NCI-H1417 (cell line): Measurements from ENCODE around the gene TLN1.

Source experiments
- DNase-seq, 3 experiments: peaks; one replicate each; lab custom pipeline; 2025; lab: John Stamatoyannopoulos, UW

The TLN1 gene, protein sequence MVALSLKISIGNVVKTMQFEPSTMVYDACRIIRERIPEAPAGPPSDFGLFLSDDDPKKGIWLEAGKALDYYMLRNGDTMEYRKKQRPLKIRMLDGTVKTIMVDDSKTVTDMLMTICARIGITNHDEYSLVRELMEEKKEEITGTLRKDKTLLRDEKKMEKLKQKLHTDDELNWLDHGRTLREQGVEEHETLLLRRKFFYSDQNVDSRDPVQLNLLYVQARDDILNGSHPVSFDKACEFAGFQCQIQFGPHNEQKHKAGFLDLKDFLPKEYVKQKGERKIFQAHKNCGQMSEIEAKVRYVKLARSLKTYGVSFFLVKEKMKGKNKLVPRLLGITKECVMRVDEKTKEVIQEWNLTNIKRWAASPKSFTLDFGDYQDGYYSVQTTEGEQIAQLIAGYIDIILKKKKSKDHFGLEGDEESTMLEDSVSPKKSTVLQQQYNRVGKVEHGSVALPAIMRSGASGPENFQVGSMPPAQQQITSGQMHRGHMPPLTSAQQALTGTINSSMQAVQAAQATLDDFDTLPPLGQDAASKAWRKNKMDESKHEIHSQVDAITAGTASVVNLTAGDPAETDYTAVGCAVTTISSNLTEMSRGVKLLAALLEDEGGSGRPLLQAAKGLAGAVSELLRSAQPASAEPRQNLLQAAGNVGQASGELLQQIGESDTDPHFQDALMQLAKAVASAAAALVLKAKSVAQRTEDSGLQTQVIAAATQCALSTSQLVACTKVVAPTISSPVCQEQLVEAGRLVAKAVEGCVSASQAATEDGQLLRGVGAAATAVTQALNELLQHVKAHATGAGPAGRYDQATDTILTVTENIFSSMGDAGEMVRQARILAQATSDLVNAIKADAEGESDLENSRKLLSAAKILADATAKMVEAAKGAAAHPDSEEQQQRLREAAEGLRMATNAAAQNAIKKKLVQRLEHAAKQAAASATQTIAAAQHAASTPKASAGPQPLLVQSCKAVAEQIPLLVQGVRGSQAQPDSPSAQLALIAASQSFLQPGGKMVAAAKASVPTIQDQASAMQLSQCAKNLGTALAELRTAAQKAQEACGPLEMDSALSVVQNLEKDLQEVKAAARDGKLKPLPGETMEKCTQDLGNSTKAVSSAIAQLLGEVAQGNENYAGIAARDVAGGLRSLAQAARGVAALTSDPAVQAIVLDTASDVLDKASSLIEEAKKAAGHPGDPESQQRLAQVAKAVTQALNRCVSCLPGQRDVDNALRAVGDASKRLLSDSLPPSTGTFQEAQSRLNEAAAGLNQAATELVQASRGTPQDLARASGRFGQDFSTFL (N-terminal part only)

DNA sequence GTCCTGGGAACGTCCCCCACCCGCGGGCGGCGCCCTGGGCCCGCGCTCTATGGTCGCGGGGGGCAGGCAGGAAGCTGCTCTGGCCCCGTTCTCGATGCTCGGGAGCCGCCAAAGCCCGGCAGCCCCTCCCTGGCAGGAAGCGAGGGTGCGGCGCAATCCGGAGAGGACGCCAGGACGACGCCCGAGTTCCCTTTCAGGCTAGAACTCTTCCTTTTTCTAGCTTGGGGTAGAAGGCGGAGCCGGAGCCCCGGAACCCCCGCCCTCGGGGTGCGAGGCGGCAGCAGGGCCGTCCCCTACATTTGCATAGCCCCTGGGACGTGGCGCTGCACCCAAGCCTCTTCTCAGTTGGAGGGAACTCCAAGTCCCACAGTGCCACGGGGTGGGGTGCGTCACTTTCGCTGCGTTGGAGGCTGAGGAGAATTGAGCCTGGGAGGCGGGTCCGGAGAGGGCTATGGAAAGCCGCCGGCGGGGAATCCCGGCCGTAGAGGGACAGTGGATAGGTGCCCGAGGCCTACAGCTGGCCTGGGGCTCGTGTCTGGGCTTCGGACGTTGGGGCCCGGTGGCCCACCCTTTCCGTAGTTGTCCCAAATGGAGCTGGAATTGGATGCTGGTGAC lies at the start of gene TLN1, which contains the start of gene CREB3:
Gene TLN1 (minus strand): TSS at position 11 of the 615 bp plus-strand sequence. CDS start 6,501 bp downstream, outside the sequence.
Gene CREB3 (plus strand): TSS at position 482 of the 615 bp plus-strand sequence. CDS start 107 bp downstream, at position 589.
- peak; percentile 95 to 98 (median 97) for DNase-seq

DNA sequence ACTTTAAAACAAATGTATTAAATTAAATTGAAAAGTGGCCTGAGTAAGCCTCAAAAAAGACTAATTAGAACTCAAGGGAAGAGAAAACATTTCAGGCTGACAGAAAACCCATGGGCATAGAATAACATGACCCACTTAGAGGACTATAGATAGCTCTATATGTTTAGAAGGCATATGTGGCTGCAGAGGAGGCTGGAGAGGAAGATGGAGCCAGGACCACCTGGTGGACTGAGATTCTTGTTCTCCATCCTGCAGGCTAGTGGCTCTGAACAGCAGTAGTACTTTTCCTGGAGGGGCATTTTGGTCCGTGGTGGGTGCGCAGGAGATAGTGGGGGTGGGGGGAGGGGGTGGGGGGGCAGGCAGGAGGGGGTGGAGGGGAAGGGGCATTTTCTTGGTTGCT lies 49.1 kb upstream of the TLN1 start:
- DNase-seq = no peak

DNA sequence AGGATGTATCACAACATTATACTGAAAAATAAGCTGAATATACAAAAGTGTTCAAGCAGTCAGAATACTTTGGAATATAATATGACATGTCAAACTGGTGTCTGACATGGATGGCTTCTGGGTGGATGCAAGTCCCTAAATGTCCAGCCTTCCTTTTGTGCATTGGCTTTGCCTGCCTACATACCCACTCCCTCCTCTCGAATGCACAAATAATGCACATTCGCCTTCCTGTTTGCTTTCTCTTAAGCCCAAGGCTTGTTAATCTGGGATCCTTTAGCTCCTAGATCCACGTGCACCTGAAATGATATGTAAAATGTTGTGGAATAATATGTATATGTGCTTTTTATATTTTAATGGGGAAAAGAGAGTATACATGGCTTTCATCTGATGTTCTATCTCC lies 46.5 kb upstream of the TLN1 start:
- DNase-seq = no peak

DNA sequence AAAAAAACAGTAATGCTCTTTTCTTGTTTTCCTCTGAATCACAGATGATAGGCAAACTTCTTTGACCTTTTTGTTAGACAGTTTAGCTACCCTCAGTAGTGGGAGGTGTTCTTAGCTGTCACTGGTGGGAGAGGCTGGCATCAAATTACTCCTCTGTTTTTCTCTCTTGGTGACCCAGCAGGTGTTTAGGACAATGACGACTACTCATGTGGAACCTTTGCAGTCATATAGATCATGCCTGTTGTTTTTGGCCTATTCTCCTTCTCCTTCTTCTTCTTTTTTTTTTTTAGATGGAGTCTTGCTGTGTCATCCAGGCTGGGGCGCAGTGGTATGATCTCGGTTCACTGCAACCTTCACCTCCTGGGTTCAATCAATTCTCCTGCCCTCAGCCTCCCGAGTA lies 44.0 kb upstream of the TLN1 start:
- DNase-seq = peak; percentile 27 to 70 (median 65)

DNA sequence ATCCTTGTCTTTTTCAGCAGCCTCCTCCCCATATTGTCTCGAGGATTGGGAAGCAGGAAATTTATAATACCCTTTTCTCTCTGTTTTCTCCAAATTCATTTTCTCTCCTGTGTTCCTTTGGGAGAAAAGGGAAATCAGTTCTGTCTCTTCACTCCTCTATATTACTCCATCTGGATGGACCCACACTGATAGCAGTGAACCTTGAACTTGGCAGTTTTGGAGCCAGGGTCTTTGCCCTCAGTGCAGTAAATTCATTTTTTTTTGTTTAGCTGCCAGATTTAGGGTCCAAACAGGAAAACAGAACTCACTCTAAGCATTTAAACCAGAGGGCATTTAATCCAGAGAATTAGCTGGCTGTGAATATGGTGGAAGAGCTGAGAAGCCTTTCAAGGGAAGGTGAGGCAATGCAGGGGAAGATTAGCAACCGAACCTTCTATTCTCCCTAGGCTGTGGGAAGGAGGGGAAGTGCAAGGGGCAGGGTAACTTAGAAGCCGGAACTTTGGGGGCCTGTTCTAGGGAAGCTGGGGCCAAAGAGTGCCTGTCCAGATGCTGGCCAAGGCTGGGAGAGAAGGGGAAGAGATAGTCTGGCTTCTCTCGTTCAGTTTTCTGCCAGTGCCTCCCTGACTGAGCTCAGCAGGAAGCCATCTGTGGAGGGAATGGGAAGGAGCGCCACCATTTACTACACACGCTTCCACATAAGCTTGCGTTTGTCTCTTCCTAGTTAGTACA lies 43.1 kb upstream of the TLN1 start:
- peak in 2 of 3 experiments; percentile 5 to 33 for DNase-seq

DNA sequence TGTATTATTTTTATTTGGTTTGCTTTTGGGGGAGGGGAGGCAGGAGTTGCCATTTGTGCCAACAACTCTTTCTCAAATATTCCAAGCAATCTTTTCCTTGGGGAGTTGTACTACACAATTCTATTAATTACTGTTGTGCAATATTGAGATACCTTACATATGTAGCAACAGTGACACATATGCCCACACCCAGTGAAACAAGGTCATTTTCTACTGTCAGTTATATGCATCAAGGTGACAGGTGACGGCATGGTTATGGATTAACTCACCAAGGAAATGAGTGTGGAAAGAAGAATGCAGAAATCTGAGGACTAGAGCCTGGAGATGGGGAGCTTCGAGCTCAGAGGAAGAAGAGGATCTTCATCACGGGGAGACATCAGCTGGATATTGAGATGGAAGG lies 39.9 kb upstream of the TLN1 start:
- peak in 1 of 3 experiments; percentile 0 for DNase-seq

DNA sequence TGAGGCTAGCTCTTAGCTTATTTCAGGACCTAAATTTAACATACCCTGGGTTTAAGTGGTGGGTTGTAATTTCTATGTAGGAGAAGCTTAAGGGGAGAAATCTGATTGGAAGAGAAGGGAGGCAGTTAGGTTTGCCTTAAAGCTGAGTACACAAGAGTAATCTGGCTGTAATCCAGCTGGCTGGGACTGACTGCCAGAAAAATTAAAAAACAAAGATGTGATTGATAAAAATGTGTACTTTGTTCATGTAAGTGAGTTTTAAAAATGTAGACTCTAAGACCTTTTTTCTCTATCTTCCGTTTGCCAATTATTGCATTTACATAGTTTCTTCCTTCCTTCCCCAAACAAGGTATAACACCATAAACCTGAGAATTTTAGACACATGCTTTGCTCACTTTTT lies 39.5 kb upstream of the TLN1 start:
- DNase-seq = peak in 2 of 3 experiments; percentile 1 to 59

DNA sequence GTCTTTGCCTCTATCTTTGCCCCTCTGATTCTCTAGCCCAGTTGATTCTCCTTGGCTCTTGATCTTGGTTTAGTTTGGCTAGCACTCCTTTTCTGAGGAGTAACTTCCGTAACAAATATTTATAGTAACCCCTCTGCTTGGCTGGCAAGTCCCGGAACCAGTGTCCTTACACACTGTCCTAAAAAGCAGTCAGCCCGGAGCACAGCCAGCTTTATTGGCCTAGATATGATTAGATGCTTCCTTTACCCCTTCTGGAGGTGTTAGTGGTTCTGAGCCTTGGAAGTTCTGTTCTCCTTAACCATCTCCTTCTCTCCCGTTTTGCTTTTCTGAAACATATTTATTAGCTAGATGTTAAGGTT lies 39.1 kb upstream of the TLN1 start:
- peak in 1 of 3 experiments; percentile 34 for DNase-seq

DNA sequence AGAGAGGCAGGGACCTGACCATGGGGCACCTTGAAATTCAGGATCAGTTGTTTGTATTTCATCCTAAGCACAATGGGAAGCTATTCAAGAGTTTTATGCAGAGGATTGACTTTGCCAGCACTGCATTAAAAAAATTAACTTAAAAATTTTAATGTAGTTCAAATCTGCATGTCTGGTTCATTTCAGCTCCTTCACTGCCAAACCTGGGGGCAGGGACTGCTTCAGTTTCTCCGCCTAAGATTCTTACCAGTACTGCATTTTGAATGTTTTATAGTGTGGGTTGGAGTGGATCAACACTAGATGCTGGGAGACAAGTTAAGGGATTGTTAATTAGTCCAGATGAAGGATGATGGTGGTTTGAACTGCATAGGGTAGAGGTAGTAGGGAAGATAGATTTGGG lies 37.8 kb upstream of the TLN1 start:
- DNase-seq = no peak

DNA sequence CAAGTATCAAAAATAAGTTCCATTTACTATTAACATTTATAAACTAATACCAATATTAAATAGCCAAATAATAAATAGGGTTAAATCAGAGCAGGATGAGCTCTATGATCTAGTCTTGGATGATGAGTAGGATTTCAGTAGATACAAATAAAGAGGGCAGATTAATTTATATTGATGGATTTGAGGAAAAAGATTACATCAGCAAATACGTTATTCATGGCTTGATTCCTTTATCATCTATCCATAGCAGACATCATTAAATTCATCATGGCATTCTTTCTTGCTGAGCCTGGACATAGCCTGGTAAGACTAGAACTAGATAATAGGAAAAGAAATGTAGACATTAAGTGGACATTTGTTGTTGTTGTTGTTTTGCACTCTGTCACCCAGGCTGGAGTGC lies 35.5 kb upstream of the TLN1 start:
- no peak for DNase-seq

DNA sequence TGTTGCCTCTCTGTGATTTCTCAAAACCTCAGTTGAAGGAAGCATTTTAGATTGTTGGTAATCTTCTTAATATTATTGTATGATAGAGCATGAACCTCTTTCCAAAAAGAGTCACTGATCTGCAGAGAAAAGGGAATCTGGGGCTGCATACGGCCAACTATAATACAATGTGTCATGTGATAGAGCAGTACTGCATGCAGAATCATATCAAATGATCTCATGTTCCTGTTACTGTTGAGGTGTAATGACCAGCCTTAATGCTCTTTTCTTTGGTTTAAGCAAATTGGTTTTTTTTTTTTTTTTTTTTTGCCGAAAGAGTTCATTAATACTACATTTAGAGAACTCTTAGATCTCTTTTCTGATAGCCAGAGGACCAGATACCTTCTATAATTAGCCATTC lies 35.0 kb upstream of the TLN1 start:
- no peak for DNase-seq

DNA sequence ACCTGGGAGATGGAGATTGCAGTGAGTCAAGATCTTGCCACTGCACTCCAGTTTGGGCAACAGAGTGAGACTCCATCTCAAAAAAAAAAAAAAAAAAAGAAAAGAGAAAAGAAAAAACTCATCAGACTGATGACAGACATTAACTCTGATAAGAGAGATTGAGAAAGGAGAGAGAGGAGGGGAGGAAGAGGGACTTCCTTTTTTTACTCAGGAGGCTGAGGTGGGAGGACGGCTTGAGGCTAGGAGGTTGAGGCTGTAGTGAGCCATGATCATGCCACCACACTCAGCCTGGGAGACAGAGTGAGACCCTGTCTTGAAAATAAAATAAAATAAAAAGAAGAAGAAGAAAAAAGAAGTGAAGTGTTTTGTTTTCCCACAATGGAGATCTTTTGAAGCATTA lies 31.8 kb upstream of the TLN1 start:
- DNase-seq = no peak

DNA sequence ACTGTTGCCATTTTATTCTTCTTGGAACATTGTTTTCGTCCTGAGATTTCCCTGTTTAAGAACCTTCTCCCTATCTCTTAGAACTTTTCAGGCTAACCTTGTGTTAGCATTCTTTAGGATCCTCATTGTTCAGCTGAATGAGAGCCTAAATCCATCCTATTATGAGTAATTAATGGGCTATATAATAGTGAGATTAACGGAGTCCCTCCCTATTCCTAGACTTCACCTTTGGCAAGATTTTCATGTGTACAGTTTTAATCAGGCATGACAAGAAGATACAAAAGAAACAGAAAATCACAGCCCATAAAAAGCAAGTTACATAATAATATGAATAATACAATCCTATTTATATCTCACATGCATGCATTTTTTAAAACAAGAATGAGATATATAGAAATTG lies 31.2 kb upstream of the TLN1 start:
- no peak for DNase-seq

DNA sequence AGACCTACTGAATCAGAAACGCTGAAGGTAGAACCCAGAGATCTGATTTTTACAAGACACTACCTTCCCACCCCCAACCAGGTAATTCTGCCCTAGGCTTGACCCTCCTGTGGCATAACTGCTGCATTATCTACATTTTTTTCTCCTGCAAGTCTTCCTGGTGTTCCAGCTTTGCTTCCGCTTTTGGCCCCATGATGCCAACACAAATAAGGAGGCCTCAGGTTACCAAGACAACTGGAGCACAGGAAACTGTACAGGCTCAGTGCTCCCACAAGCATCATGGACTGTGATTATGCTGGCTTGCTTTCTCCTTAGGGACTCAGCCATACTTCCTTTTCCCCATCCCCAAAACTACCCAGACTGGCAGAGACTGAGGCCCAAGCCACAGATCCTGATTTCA lies 28.7 kb upstream of the TLN1 start:
- peak in 1 of 3 experiments; percentile 2 for DNase-seq

DNA sequence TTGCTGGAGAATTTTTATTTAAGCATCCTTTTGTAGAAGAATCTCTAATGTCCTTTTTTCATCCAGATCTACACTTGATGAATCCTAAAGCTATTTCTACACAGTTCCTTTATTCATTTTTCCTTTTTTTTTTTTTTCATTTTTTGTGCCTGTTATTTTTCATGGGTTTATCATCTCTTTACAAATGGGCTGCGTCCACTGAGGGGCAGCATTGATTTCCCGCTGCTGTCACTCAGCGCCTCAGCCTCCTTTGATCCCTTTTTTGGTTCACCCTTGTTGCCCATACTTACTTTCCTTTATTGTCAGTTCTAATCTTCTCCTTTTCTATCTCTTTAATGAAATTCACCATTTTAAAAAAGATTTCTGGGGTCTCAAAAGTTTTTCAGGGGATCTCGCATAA lies 27.8 kb upstream of the TLN1 start:
- no peak for DNase-seq

DNA sequence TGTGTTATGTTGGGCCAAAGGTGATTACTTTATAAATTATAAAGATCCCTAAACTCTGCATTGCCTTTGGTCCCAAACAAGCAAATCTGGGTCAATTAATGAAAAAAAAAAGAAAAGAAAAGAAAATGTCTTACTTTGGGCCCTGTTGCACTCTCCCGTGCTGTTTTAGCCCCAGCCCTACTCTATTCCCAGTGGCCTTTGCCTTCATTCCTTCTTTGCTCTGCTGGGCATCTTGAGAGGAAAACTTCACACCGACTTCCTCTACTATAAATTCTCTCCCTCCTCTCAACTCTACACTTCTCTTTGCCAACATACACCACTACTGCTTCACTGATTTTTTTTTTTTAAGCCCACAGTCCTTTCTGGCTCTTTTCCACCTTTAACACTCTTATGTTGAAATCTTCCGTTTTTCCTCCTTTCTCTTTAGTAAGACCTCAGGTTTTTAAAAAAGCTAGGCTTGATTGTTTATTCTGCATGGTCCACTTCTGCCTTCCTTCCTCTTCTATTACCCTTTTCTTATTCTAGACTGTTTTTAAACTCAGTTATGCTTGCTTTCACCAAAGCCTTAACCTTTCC lies 26.6 kb upstream of the TLN1 start:
- DNase-seq = no peak

DNA sequence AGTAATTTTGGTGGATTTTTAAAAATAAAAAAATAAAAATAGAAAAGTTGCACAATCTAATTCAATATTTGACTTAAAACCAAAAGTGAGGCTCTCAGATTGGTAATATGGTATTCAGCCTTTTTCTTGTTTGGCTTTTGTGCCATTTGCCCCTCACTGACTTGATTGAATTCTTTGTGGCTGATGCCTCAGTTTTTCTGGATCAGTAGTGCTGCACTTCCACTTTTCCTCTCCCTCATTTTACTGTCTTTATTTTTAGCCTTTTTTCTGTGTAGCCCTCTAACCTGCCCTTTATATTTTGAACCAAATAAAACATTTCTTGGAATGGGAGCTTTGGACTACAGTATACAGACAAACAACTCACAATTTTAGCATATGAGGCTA lies 25.9 kb upstream of the TLN1 start:
- no peak for DNase-seq

DNA sequence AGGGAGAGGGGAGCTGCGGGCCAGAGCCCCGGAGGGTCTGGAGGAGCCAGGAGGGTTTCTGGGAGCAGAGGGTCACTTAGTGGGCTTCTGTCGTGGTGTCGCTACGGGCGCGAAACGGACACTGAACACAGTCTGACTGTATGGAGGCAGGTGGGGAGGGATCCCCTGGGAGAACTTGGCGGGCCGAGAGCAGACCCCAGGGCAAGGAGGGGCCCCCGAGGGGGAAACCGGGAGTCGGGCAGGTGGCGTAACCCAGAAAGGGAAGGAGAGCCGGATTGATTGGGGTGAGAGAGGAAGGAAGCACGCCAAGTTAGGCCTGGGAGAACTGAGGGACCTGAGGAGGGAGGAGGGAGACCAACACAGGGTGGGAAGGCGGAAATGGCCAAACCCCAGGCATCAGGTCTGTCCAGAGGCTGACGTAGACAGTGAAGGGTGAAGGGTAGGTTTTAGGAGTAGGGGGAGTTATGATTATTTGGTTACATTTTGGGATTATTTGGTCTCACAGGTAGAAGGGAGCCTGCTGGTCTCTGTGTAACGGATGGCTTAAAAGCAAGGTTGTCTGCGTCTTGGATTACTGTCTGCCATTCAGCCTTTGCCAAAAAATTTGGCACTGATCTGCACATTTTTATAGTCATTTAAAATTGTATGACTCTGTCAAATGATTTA lies 25.4 kb upstream of the TLN1 start:
- peak in 2 of 3 experiments; percentile 80 to 85 for DNase-seq

DNA sequence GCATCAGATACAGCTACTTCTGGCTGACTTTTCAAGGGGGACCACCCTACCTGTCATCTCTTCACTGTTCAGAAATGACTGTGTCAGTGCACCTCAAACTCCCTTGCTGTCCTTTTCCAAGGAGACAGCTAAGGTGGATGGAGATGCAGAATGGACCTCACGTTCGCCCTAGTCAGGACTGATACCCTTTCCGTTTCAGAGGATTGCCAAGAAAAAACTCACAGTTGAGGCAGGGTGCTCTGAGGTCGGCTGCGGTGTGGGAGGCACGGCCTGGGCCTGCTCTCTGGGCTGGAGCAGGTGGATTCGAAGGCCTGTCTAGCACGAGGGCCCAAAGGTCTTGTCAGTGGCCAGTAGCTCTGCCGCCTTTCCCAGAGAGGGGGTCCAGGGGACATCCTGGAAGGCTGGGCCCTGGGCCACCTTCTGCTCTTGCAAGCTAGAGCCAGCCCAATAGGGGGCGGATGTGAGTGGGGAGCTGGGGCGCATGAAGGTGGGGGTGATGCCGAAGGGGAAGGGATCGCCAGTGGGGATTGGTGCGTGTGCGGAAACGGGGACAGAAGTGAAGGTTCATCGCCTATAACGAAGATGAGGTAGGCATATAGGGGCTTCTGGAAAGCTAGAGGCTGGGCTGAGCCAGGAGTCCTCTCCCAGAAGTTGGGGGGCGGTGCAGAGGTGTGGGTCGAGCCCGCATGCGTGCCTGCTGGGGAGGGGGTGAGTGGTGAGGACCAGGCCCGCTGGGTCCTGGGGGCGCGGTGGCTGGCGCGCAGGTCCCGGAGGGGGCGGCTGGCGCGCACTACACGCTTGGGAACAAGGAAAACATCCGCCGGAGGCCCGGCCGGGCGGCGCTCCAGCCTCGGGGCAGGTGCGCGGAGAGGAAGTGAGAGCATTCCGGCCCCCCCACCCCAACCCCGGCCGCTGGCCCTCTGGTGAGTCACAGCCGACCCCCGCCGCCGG lies 24.6 kb upstream of the TLN1 start:
- peak; percentile 54 to 84 (median 79) for DNase-seq
